Breast epithelium (tissue), 4 donors: ENCODE results near the gene PRDM4. TPM values are rescaled to one million over a fixed set of nuclear protein-coding genes. Genes with fewer than 3 reads are reported as not detected.

Experiments used
- DNase-seq, 2 donors: peaks; one replicate each; pipeline ENCODE4 v3.0.0-alpha.2; 2019; ENCODE audit warnings: low spot score in 2 of 2
- H3K27ac ChIP-seq, 2 donors: fragments of 200-600 bp; sonication (generic) in 1 of 2; one replicate each; pipeline ENCODE4 v1.5.1; 2016 to 2019; ENCODE audit warnings: mild to moderate bottlenecking in 1 of 2
- H3K27me3 ChIP-seq, 2 donors: fragments of 200-600 bp; sonication (generic) in 1 of 2; one replicate each; pipeline versions ENCODE4 v1.5.1 to v1.6.0; 2017 to 2019; ENCODE audit warnings: control low read depth in 1 of 2, mild to moderate bottlenecking in 1 of 2
- H3K36me3 ChIP-seq: fragments of 200-600 bp; one replicate; pipeline ENCODE4 v1.5.1; 2019
- H3K4me1 ChIP-seq, 2 donors: fragments of 200-600 bp; sonication (generic); one replicate each; pipeline ENCODE4 v1.5.1; 2016 to 2019; ENCODE audit warnings: control low read depth in 1 of 2
- H3K4me3 ChIP-seq, 3 donors: fragments of 200-600 bp; sonication (generic); 1 replicate in 2 of 3; 2 replicates in 1 of 3; pipeline ENCODE4 v1.5.1; 2016 to 2019; ENCODE audit warnings: mild to moderate bottlenecking in 3 of 3, moderate library complexity in 2 of 3
- H3K9me3 ChIP-seq, 2 donors: fragments of 200-600 bp; sonication (generic) in 1 of 2; one replicate each; pipeline ENCODE4 v1.5.1; 2016 to 2019; ENCODE audit warnings: control low read depth in 1 of 2
- CTCF ChIP-seq, 3 donors: fragments of 450-650 bp; IDR thresholded peaks; one replicate each; pipeline ENCODE4 v1.5.1; 2016 to 2017; ENCODE audit warnings: antibody characterized with exemption in 3 of 3, mild to moderate bottlenecking in 3 of 3, moderate library complexity in 3 of 3
- POLR2A ChIP-seq: fragments of 450-650 bp; IDR thresholded peaks from one replicate; pipeline ENCODE4 v1.6.1; 2016; ENCODE audit warnings: antibody characterized with exemption, mild to moderate bottlenecking, moderate library complexity
- POLR2AphosphoS5 ChIP-seq, 3 donors: sonication (generic); formaldehyde crosslinking; IDR thresholded peaks; one replicate each; pipeline ENCODE4 v1.6.1; 2017; ENCODE audit warnings: antibody characterized with exemption in 3 of 3
- intact Hi-C: fragments of 100-400 bp; cut with DNase I; formaldehyde crosslinking; loops from one replicate; pipeline ENCODE4 v1.15.1; 2023; ENCODE audit warnings: low total_unique reads
- total RNA-seq, 3 donors: library from RNA; depleted of rRNA; stranded (reverse); fragments of >200 nt; gene quantifications; one replicate each; pipeline ENCODE4 v1.1.0, GENCODE V29; 2016

Gene PRDM4
- total RNA-seq, 3 donors from 2014 or later: 29.4 to 32.6 (median 31.1) TPM

GRCh38 chr12:107778383-107779025, 17.6 kb upstream of the PRDM4 start:
- no peak for TF ChIP-seq POLR2AphosphoS5 (IDR thresholded peaks at IDR 0.05)
- no peak for TF ChIP-seq POLR2A
- TF ChIP-seq CTCF (IDR thresholded peaks at IDR 0.05): no peak
- H3K4me1 ChIP-seq: no peaks in the 10 kb centered on the region
- intact Hi-C loops: no loop called here
- H3K4me3 ChIP-seq: no peak overlapping the region
- no peaks in the 10 kb centered on the region for H3K36me3 ChIP-seq
- H3K9me3 ChIP-seq: no peaks in the 10 kb centered on the region
- no peak overlapping the region for H3K27ac ChIP-seq
- no peak for DNase-seq
- H3K27me3 ChIP-seq: peaks cover 0 to 31% of the 10 kb centered on the region in 2 donors

- DNase-seq: no peak
- no peak overlapping the region for H3K27ac ChIP-seq
- intact Hi-C loops: no loop called here
- no peaks in the 10 kb centered on the region for H3K9me3 ChIP-seq
- H3K4me1 ChIP-seq: no peaks in the 10 kb centered on the region
- H3K36me3 ChIP-seq: no peaks in the 10 kb centered on the region
- H3K4me3 ChIP-seq: no peak overlapping the region
- peaks cover 0 to 38% of the 10 kb centered on the region in 2 donors for H3K27me3 ChIP-seq
- TF ChIP-seq POLR2AphosphoS5 (IDR thresholded peaks at IDR 0.05): no peak
- no peak for TF ChIP-seq POLR2A
- no peak for TF ChIP-seq CTCF (IDR thresholded peaks at IDR 0.05)
Measured at GRCh38 chr12:107776171-107776570, 15.2 kb upstream of the PRDM4 start.

- Histone ChIP-seq H3K27me3 (peaks cover 0 to 38% of the 10 kb centered on the region in 2 donors), H3K9me3 (no peaks in the 10 kb centered on the region), H3K27ac (no peak overlapping the region), H3K4me3 (peak overlapping the region; percentile 27 to 57 (median 31)), H3K4me1 (no peaks in the 10 kb centered on the region), H3K36me3 (no peaks in the 10 kb centered on the region)
- no peak for TF ChIP-seq POLR2AphosphoS5 (IDR thresholded peaks at IDR 0.05)
- TF ChIP-seq CTCF (IDR thresholded peaks at IDR 0.05): no peak
- DNase-seq: no peak
- intact Hi-C loops: no loop called here
Measured at GRCh38 chr12:107775093-107775721, 14.3 kb upstream of the PRDM4 start.

GRCh38 chr12:107774349-107775029, 13.6 kb upstream of the PRDM4 start, which contains the start of gene ASCL4:
ASCL4 (plus strand) TSS chr12:107774704; CDS start chr12:107775219, 515 bp downstream.
- Histone ChIP-seq H3K4me1 (no peaks in the 10 kb centered on the region), H3K27ac (no peak within 1 kb of the TSS), H3K36me3 (no peaks in the 10 kb centered on the region), H3K9me3 (no peaks in the 10 kb centered on the region), H3K27me3 (peaks cover 0 to 38% of the 10 kb centered on the region in 2 donors), H3K4me3 (peak within 1 kb of the TSS; percentile 27 to 57 (median 31))
- TF ChIP-seq CTCF (IDR thresholded peaks at IDR 0.05) (no peak), POLR2A (no peak), POLR2AphosphoS5 (IDR thresholded peaks at IDR 0.05) (no peak)
- intact Hi-C loops: no loop called here
- DNase-seq: no peak

GRCh38 chr12:107767466-107767865, 6.5 kb upstream of the PRDM4 start:
- no peaks in the 10 kb centered on the region for H3K9me3 ChIP-seq
- no peaks in the 10 kb centered on the region for H3K4me1 ChIP-seq
- no peaks in the 10 kb centered on the region for H3K36me3 ChIP-seq
- DNase-seq: no peak
- TF ChIP-seq POLR2AphosphoS5 (IDR thresholded peaks at IDR 0.05): no peak
- intact Hi-C loops: no loop called here
- H3K4me3 ChIP-seq: no peak overlapping the region
- H3K27me3 ChIP-seq: peaks cover 0 to 1% of the 10 kb centered on the region in 2 donors
- no peak overlapping the region for H3K27ac ChIP-seq
